Nephron (organoid): ENCODE measurements around the gene UBXN10.

ENCODE experiments used
- H3K27ac Mint-ChIP-seq, 3 experiments: 2 replicates each; pipeline ENCODE4 v1.8.0; 2020; ENCODE audit warnings: mixed read lengths in 3 of 3, mild to moderate bottlenecking in 2 of 3, moderate library complexity in 1 of 3
- H3K27me3 Mint-ChIP-seq: 2 replicates; pipeline ENCODE4 v1.8.0; 2021; ENCODE audit warnings: low read depth, mild to moderate bottlenecking, moderate library complexity, mixed read lengths
- H3K36me3 Mint-ChIP-seq: 2 replicates; pipeline ENCODE4 v1.8.0; 2020; ENCODE audit warnings: low read depth, mixed read lengths
- H3K4me1 Mint-ChIP-seq: 2 replicates; pipeline ENCODE4 v1.8.0; 2020; ENCODE audit warnings: mixed read lengths
- H3K4me3 Mint-ChIP-seq, 3 experiments: 2 replicates each; pipeline ENCODE4 v1.8.0; 2020; ENCODE audit warnings: mild to moderate bottlenecking in 3 of 3, mixed read lengths in 3 of 3, moderate library complexity in 2 of 3
- H3K9me3 Mint-ChIP-seq: 2 replicates; pipeline ENCODE4 v1.8.0; 2020; ENCODE audit warnings: mixed read lengths
- TF ChIP-seq, protein P1 (sequence below), 3 experiments: fragments of 200-600 bp; sonication (generic); IDR thresholded peaks; one replicate each; pipeline ENCODE4 v1.5.0; 2021; ENCODE audit warnings: antibody characterized with exemption in 3 of 3; ENCODE audit not compliant: unreplicated experiment in 3 of 3

The UBXN10 gene

DNA sequence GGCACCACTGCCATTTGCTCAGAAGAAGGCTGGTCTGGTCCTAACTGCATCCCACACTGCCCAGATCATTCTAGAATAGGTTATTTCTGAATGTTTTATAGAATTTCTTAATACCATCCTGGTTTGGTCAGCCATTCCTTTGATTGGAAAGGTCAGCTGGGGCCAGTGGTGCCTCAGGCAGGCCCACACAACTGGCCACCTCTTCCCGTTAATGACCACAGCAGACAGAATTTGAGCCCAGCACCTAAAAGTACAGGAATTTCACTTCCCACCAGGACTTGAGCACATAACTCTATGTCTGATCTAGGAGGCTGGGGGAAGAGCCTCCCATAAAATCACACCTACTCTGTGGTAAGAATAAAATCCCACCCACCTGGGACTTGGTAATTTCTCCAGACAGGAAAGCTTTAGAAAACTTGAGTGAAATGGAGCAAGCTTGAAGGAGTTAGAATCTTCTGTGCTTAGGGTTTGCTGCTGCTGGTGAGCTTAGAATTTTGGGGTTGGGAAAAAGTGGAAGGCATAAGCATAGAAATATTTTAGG lies 7.0 kb downstream of the UBXN10 start:
- TF ChIP-seq, protein P1, sequence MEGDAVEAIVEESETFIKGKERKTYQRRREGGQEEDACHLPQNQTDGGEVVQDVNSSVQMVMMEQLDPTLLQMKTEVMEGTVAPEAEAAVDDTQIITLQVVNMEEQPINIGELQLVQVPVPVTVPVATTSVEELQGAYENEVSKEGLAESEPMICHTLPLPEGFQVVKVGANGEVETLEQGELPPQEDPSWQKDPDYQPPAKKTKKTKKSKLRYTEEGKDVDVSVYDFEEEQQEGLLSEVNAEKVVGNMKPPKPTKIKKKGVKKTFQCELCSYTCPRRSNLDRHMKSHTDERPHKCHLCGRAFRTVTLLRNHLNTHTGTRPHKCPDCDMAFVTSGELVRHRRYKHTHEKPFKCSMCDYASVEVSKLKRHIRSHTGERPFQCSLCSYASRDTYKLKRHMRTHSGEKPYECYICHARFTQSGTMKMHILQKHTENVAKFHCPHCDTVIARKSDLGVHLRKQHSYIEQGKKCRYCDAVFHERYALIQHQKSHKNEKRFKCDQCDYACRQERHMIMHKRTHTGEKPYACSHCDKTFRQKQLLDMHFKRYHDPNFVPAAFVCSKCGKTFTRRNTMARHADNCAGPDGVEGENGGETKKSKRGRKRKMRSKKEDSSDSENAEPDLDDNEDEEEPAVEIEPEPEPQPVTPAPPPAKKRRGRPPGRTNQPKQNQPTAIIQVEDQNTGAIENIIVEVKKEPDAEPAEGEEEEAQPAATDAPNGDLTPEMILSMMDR (IDR thresholded peaks at IDR 0.05; ENCODE audit: unreplicated experiment in 3 of 3): no peak
- H3K4me3 Mint-ChIP-seq: no peak overlapping the region
- peaks cover 13% of the 10 kb centered on the region for H3K27me3 Mint-ChIP-seq
- peaks cover 49% of the 10 kb centered on the region for H3K4me1 Mint-ChIP-seq
- peak overlapping the region in 1 of 3 experiments; percentile 77 for H3K27ac Mint-ChIP-seq
- H3K9me3 Mint-ChIP-seq: no peaks in the 10 kb centered on the region
- H3K36me3 Mint-ChIP-seq: no peaks in the 10 kb centered on the region

DNA sequence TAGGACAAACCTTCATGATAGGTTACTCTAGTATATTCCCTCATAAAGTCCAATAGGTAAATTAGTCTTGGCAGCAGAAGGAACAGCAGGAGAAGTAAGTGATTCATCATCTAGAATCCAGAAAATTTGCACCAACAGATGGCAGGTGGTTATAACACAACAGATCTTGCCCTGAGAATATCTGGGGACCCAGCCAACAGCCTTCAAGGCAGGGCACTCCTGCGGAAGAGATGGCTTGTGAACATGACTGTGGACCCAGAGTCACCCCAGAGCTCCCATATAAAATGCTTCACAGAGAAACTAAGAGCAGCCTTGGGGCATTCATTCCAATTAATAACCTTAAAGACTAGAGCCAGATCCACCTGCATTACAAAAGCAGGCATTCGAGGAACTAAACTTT lies 8.3 kb downstream of the UBXN10 start:
- H3K4me3 Mint-ChIP-seq: no peak overlapping the region
- peaks cover 37% of the 10 kb centered on the region for H3K4me1 Mint-ChIP-seq
- H3K9me3 Mint-ChIP-seq: no peaks in the 10 kb centered on the region
- peak overlapping the region in 2 of 3 experiments; percentile 15 to 25 for H3K27ac Mint-ChIP-seq
- H3K36me3 Mint-ChIP-seq: no peaks in the 10 kb centered on the region
- peaks cover 12% of the 10 kb centered on the region for H3K27me3 Mint-ChIP-seq
- TF ChIP-seq, protein P1 (IDR thresholded peaks at IDR 0.05; ENCODE audit: unreplicated experiment in 3 of 3): no peak

DNA sequence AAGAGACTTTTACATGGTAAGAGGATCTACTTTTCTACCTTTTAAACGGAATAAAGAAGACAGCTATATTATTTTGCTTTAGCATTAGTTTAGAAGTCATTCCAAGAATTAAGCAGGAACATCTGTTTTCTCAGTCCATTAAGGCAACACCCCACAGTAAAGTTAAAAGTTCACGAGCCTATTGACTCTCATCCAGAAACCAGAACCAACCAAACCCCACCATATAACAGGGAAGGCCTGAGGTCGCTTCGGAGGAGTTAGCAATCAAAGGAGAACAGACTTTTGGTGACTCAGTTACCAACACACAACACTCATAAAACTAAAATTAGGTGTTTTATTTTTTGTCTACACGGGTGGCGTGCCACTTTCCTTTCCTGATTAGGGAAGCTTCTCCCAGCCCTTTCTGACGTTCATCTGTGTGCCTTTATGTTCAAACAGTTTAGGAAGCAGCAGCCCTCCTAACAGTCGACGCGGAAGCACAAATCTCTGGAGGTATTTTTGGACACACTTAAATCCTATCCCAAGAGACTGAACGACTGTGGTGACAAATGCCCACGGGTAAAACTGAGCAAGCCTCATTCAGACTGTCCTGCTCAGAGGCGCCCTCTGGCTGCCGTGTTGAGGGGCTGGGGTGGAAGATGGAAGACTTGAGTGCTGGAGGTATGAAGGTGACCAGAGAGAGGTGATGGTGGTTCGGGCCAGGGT lies 9.0 kb downstream of the UBXN10 start:
- TF ChIP-seq, protein P1 (IDR thresholded peaks at IDR 0.05; ENCODE audit: unreplicated experiment in 3 of 3): peak; percentile 42 to 60 (median 53)
- H3K4me3 Mint-ChIP-seq: peak overlapping the region in 1 of 3 experiments; percentile 4
- no peaks in the 10 kb centered on the region for H3K9me3 Mint-ChIP-seq
- peaks cover 16% of the 10 kb centered on the region for H3K27me3 Mint-ChIP-seq
- H3K4me1 Mint-ChIP-seq: peaks cover 32% of the 10 kb centered on the region
- no peaks in the 10 kb centered on the region for H3K36me3 Mint-ChIP-seq
- H3K27ac Mint-ChIP-seq: peak overlapping the region in 2 of 3 experiments; percentile 15 to 25

DNA sequence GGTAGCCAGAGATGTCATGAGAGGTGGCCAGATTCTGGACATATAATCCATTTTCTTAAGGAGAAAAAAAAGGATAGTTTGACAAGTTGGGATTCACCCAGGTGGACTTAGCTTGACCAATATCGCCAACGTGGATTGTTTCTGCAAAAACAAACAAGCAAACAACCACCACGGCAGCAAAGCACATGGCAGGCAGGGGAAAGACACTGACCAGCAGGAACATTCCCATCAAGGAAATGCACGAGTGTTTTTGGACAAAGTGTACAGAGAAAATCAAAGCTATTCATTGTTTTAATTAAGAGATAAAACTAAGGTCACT lies 9.5 kb downstream of the UBXN10 start:
- peaks cover 27% of the 10 kb centered on the region for H3K4me1 Mint-ChIP-seq

DNA sequence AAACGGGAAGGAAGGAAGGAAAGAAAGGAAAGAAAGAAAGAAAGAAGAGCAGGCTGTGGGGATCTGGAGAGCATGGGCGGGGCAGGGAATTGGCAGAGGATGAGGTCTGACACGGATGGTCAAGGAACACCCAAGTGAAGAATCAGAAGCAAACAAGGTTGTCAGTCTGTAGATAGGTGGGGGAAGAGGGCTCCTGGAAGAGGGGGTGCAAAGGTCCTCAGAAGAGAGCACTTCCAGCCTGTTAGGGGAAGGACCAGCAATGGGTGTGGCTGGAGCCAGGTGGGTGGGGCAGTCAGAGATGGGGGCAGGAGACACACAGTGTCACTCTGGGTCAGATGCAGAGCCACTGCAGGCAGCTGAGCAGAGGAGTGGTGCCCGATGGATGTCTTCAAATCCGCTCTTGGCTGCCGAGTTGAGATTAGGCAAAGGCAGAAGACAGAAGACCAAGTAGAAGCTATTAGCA lies 11.5 kb downstream of the UBXN10 start:
- Mint-ChIP-seq H3K9me3 (no peaks in the 10 kb centered on the region), H3K36me3 (no peaks in the 10 kb centered on the region), H3K4me3 (no peak overlapping the region), H3K27me3 (peaks cover 23% of the 10 kb centered on the region), H3K4me1 (peaks cover 24% of the 10 kb centered on the region), H3K27ac (no peak overlapping the region)
- TF ChIP-seq, protein P1 (IDR thresholded peaks at IDR 0.05; ENCODE audit: unreplicated experiment in 3 of 3): no peak

More for the DNA sequence above, 9.5 kb downstream of the UBXN10 start:
- no peaks in the 10 kb centered on the region for H3K9me3 Mint-ChIP-seq
- H3K4me3 Mint-ChIP-seq: no peak overlapping the region
- no peaks in the 10 kb centered on the region for H3K36me3 Mint-ChIP-seq
- peaks cover 16% of the 10 kb centered on the region for H3K27me3 Mint-ChIP-seq
- H3K27ac Mint-ChIP-seq: peak overlapping the region in 1 of 3 experiments; percentile 15
- TF ChIP-seq, protein P1 (IDR thresholded peaks at IDR 0.05; ENCODE audit: unreplicated experiment in 3 of 3): no peak

DNA sequence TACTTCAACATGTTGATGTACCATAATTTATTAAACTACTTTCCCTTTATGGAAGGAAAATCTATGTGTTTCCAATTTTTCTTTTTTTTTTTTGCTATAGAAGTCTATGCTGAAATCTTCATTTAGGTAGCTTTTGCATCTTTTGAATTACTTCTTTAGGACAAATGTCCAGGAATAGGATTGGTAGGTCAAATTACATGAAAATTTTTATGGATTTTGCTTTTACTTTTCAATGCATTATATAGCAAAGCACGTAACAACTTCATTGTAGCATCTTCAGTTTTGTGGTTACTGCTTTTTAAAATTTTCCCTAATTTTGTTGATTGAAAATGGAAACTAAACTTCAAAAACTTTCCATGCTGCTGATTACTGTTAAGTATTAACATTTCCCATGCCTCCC lies 12.4 kb downstream of the UBXN10 start:
- Mint-ChIP-seq H3K27ac (no peak overlapping the region), H3K9me3 (no peaks in the 10 kb centered on the region), H3K27me3 (peaks cover 16% of the 10 kb centered on the region), H3K36me3 (no peaks in the 10 kb centered on the region), H3K4me3 (no peak overlapping the region), H3K4me1 (peaks cover 16% of the 10 kb centered on the region)
- TF ChIP-seq, protein P1 (IDR thresholded peaks at IDR 0.05; ENCODE audit: unreplicated experiment in 3 of 3): no peak
